EL (cell line): ENCODE results near the gene KRT72.

Source experiments
- DNase-seq: peaks from one replicate; pipeline ENCODE4 v3.0.0-alpha.2; 2016

Gene KRT72

GRCh38 chr12:52629281-52630007 lies 28.2 kb upstream of the KRT72 start:
- DNase-seq: no peak

GRCh38 chr12:52628841-52629240 lies 27.6 kb upstream of the KRT72 start:
- DNase-seq: no peak

GRCh38 chr12:52628111-52628507 lies 26.8 kb upstream of the KRT72 start:
- DNase-seq: no peak

GRCh38 chr12:52627395-52628110 lies 26.3 kb upstream of the KRT72 start:
- DNase-seq: no peak

- DNase-seq: no peak
Measured at GRCh38 chr12:52622349-52622748, 21.1 kb upstream of the KRT72 start.

GRCh38 chr12:52618866-52619265 lies 17.6 kb upstream of the KRT72 start:
- DNase-seq: no peak

GRCh38 chr12:52618216-52618615 lies 17.0 kb upstream of the KRT72 start, which contains the start of gene KRT73:
TSS of gene KRT73 (minus strand) at chr12:52618559. CDS start at chr12:52618524, 35 bp downstream.
- no peak for DNase-seq

GRCh38 chr12:52617403-52617785 lies 16.1 kb upstream of the KRT72 start:
- no peak for DNase-seq

GRCh38 chr12:52616680-52617402 lies 15.6 kb upstream of the KRT72 start:
- DNase-seq: no peak

GRCh38 chr12:52615912-52616311 lies 14.6 kb upstream of the KRT72 start:
- DNase-seq: no peak

GRCh38 chr12:52615208-52615868 lies 14.1 kb upstream of the KRT72 start:
- peak; percentile 8 for DNase-seq

- DNase-seq: no peak
Measured at GRCh38 chr12:52614381-52615207, 13.3 kb upstream of the KRT72 start.

- no peak for DNase-seq
Measured at GRCh38 chr12:52613384-52614030, 12.2 kb upstream of the KRT72 start.

GRCh38 chr12:52612431-52613383 lies 11.4 kb upstream of the KRT72 start:
- no peak for DNase-seq

- DNase-seq: no peak
Measured at GRCh38 chr12:52611080-52611468, 9.8 kb upstream of the KRT72 start.

- DNase-seq: no peak
Measured at GRCh38 chr12:52608826-52609630, 7.8 kb upstream of the KRT72 start.

GRCh38 chr12:52608161-52608560 lies 6.9 kb upstream of the KRT72 start:
- no peak for DNase-seq

- no peak for DNase-seq
Measured at GRCh38 chr12:52607314-52607713, 6.1 kb upstream of the KRT72 start.

- DNase-seq: no peak
Measured at GRCh38 chr12:52606581-52607218, 5.4 kb upstream of the KRT72 start.
